H1 (cell line): ENCODE results near the gene CADM2. TPM values are rescaled to one million over a fixed set of nuclear protein-coding genes. Genes with fewer than 3 reads are reported as not detected.

ENCODE experiments used
- NRF1 ChIP-seq: IDR thresholded peaks from 2 replicates; pipeline ENCODE4 v1.6.1; 2011; ENCODE audit warnings: mild to moderate bottlenecking, low read depth, low read length, improper control_type of control experiment
- SRF ChIP-seq: IDR thresholded peaks from 2 replicates; pipeline ENCODE4 v1.6.1; 2011; ENCODE audit warnings: mild to moderate bottlenecking, low read depth, low read length, moderate library complexity
- SUZ12 ChIP-seq: fragments of 200-600 bp; sonication (generic); IDR thresholded peaks from 2 replicates; pipeline ENCODE4 v1.6.1; 2012; ENCODE audit warnings: mild to moderate bottlenecking, inconsistent platforms, low read length, moderate library complexity, mixed read lengths
- polyA plus RNA-seq, 7 experiments: library from polyadenylated mRNA; depleted of rRNA in 3 of 7; stranded (reverse) in 5 of 7; unstranded in 2 of 7; fragments of >200 nt in 5 of 7; fragments of 200-250 nt in 2 of 7; gene quantifications; 1 replicate in 5 of 7; 2 replicates in 1 of 7; 4 replicates in 1 of 7; pipeline versions ENCODE4 v1.2.1 to v1.2.3, GENCODE V29; 2011 to 2013; ENCODE audit warnings: missing spikeins in 2 of 7, mixed read lengths in 2 of 7
- total RNA-seq: library from RNA; stranded (reverse); fragmentation: NEBNext Ultra II Directional; extraction: Animal tissue kit (Norgen Biotek cat#: 25700); gene quantifications from 2 replicates; pipeline ENCODE4 v1.2.1, GENCODE V29; 2021

CADM2 gene
- total and polyA plus RNA-seq, 2 of the 8 experiments (the other 6 are each of a cell fraction or from before 2014, with no cell fraction given): 14.9 to 20.9 TPM

DNA sequence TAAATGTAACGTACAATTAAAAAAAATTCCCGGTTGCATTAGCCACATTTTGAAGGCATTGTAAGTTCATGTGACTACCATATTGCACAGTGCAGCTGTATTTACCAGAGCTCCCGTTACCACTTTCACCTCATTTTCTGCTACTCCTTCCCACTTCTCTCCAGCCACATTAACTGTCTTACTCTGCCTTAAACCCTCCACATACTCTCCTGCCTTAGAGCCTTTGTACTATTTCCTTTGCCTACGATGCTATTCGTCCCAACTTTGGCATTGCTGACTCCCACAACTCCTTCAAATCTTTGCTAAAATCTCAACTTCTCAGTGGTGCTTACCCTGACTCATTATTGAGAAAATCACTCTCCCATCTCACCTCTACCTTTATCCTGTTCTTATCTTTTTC, 115.2 kb downstream of the CADM2 start (continued):
- TF ChIP-seq NRF1 (no peak), SUZ12 (no peak), SRF (no peak)
